SKM-1 treated with dmso at 0.1 percent for 144 hours (cell line): ENCODE data around the gene CPNE5.

Experiments used
- DNase-seq: peaks from one replicate; lab custom pipeline; 2025; ENCODE audit not compliant: unreplicated experiment; lab: John Stamatoyannopoulos, UW

The CPNE5 gene

GRCh38 chr6:36794713-36795065 lies 44.6 kb downstream of the CPNE5 start:
- no peak for DNase-seq

DNA sequence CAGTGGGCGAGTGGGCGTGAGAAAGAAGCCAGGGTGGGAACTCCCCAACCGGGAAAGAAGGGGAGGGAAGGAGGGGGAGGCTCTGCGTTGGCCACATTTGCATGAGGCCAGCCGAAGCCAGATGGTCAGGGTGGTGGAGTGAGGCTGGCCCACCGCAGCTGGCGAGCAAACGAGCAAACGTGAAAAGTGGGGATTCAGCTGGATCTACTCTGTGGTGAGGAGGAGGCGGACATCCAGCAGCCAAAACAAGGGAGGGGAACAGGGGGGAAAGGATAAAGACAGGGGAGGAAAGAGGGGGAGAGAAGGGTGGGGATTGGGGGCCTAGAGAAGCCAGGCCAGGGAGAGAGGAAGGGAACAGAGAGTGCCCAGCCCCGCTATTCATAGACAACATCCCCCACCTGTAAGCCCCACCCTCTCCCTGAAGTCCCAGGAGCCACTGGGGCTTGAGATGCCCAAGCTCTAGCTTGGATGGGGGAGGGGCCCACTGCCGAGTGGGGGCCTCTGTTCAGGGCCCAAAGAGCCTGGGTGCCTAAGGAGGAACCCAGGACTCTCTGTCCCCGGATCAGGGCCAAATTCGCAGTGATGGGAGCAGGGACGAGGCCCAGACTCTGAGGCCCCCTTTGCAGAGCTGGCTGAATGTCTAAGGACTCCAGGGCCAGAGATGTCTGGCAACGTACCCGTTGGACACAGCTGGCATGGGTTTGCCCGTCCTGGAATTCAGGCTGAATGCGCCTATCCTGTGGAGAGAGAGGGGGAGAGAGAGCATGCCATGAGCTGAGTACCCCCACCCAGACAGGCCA lies 45.1 kb downstream of the CPNE5 start:
- DNase-seq, result no peak

- no peak for DNase-seq
Observed at GRCh38 chr6:36793296-36793912, 45.8 kb downstream of the CPNE5 start.

DNA sequence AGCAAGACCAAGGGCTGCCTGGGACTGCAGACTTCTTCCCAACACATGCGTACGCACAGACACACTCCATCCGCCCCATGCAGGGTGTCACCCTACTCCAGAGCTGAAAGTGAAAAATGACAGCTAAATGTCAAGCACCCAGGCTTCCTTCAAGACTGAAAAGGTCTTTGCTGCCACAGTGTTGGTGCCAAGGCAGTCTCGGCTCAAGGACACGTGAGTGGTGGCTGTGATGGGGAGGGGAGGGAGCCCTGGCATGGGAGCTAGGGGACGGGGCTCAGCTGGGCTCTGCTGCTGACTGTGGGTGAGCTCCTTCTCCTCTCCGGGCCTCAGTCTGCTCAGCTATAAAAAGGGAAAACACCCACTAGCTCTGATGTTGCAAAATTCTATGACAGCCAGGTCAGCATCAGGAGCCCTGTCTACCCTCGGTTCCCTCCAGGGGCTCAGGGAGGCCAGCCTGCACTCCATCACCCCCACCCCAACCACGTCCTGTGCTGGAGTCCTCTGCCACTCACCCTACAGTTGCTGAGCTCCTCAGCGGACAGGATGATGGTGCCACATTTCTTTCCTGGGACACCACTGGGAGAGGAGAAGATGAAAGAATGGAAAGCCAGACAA lies 47.6 kb downstream of the CPNE5 start:
- DNase-seq, result no peak

- DNase-seq, result no peak
Observed at GRCh38 chr6:36791085-36791484, 48.2 kb downstream of the CPNE5 start.

GRCh38 chr6:36788768-36789167 lies 50.5 kb downstream of the CPNE5 start:
- DNase-seq, result no peak

DNA sequence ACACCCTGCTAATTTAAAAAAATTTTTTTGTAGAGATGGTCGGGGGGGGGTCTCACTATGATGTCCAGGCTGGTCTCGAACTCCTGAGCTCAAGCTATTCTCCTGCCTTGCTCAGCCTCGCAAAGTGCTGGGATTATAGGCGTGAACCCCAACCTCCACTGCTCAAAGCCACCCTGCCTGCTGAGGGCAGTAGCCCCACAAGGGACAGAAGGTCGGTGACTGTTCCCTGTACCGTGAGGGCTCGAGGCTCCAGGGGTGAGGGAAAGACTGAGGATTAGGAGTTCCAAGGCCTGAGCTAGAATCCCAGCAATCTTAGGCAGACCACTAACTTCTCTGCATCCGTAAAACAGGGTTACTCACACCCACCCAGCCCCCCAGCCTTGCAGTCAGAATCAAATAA lies 51.1 kb downstream of the CPNE5 start:
- no peak for DNase-seq

DNA sequence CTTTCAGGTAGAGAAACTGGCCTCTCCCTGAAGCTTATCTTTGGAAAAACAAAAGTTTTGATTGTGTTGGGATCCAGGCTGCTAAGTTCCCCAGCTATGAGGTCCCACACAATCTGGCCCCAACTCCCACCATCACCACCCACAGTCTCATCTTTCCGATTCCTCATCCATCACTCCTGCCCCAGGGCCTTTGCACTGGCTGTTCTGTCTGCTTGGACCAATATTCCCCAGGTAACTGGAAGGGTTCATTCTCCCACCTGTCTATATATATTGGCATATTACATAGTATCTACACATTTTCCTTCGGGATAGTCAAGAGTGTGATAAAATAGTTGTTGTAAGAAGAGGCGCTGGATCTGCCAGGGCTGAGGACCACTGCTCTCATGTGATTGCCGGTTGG lies 52.0 kb downstream of the CPNE5 start:
- no peak for DNase-seq

DNA sequence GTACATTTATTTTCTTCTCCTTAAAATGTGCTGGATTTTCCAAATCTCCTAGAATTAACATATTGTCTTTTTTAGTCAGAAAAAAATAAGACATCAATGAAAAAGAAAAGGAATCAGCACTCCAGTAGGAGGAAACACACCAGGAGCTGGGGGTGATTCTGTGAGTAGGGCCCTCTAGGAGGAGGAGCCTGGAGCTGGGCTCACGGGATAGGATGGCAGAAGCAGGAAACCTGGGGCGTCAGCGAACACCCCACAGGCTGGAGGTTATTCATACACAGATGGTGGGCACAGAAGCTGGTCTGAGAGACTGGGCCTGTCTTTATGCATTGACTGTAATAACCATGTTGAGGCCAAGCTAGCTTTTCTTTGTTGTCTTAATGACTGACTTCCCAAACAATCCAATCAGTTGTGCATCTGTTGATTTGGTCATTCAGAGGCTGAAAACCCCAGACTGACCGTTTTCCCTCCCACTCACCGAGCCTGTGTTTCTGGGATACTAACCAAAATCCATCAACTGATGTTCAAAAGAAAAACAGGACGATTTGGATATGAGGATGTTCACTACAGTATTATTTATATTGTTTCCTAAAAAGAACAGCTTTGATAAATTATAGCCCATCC lies 53.1 kb downstream of the CPNE5 start:
- DNase-seq, result no peak

DNA sequence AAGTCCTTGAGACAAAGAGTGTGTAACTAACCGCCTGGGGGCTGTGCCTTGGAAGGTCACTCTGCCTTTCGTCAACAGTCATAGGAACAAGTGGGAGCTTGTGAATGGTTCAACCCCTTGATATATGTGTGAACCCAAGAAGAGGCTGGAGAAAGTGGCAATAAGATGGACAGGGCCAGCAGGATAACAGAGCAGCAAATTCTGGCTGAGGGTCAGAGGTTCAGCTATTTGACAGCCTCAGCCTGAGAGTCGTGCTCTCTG lies 54.9 kb downstream of the CPNE5 start:
- DNase-seq, result no peak

DNA sequence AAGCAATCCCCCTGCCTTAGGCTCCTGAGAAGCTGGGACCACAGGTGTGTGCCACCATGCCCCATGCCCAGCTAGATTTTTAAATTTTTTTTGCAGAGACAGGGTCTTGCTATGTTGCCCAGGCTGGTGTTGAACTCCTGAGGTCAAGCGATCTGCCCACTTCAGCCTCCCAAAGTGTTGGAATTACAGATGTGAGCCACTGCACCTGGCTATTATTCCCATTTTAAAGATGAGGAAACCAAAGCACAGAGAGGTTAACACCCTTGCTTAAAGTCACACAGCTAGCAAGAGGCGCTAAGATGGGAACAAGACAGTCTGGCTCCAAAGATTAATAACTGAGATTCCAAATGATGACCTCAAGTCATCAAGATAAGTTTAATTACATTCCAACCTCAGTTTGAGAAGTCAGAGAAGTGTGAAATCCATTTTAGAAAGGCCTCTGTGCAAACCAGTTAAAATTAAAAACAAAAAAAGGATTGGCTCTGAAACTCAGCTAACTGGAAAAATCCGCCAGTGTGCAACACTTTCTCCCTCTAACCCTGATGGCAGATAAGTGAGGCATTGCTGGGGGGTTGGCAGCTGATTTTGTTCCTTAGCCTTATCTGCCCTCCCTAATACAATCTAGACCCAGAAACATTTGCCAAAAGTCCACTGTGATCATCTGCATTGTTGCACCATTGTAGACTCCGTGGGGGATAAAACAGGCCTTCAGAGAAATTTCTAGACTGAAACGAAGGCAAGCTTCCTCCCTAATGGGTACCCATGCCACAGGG lies 55.5 kb downstream of the CPNE5 start:
- no peak for DNase-seq

DNA sequence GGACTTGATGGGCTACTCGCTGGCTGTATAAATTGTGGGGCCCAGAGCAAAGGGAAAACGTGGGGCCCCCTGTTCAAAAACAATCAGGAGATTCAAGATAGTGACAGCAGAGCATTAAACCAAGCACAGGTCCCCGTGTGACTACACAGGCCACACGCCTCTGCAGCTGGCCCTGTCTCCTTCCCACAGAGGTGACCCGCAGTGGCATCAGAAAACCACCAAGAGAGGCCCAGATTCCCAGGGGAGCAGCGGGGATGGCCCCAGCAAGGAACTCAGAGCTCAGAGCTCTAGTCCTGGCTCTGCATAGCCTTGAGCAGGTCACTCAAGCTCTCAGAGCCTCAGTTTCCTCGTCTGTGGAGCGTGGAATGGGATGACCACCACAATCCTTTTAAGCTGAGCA lies 57.6 kb downstream of the CPNE5 start:
- no peak for DNase-seq

DNA sequence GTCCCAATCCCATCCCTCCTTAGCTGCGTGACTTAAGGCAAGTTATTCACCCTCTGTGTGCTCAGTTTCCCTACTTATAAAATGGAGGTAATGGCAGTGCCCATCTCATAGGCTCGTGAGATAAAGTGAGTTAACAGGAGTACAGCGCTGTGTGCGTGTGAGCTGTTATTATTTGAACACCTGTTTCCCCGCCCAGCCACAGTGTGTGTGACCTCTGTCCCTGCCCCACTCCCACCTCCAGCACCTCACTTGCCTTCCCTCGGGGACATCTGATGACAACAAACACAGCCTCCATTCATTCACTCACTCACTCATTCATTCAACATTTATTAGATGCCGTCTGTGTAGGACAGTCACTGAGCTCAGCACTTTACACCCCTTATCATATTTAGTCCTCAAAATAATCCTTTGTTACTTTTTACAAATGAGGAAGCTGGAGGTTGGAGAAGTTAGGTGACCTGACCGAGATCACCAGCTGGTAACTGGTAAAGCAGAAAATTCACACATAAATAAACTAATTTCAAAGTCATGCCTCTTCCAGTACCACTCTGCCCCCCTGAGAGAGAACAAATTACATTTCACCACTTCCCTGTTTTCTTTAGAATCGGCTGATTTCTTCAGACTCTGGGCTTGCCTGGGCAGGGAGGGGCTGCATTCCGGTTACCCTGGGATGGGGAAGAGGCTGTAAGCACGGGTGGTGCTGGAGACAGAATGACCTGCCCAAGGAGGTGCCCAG lies 58.6 kb downstream of the CPNE5 start:
- peak; percentile 77 for DNase-seq

DNA sequence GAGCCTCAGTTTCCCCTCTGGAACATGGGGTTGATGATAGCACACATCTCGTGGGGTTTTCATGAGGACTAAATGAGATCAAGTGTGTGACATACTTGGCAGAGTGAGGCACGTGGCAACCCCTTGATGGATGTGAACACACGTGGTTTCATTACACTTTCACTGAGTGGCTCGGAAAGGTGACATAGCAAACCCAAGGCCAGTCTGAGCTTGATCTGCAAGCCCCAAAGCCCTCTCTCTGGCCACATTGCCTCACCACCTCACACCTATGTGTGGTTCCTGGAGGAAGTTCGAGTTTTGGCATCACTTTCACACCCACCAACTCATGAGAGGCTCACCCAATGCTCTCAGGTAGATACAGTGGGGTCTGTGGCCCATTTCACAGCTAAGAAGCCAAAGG lies 60.0 kb downstream of the CPNE5 start:
- no peak for DNase-seq

- peak; percentile 36 for DNase-seq
Observed at GRCh38 chr6:36777801-36778200, 61.4 kb downstream of the CPNE5 start.

GRCh38 chr6:36776167-36776566 lies 63.1 kb downstream of the CPNE5 start:
- DNase-seq, result no peak

DNA sequence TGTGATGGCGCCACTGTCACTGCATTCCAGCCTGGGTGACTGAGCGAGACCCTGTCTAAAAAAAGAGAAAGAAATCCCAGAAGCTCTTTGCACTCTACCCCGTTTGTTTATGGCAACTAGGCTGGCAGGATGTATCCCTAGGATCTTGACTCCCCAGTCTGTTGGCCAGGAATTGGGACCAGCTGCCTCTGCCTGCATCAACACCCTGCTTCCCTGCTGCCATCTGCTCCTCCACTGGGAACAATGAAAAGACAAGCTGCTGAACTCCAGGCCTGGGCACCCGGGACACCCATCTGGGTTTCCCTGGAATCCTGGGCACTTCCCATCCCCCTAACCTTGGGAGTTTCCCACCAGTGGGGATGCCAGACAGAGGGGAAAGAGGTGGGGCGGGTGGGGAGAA lies 64.9 kb downstream of the CPNE5 start:
- no peak for DNase-seq

DNA sequence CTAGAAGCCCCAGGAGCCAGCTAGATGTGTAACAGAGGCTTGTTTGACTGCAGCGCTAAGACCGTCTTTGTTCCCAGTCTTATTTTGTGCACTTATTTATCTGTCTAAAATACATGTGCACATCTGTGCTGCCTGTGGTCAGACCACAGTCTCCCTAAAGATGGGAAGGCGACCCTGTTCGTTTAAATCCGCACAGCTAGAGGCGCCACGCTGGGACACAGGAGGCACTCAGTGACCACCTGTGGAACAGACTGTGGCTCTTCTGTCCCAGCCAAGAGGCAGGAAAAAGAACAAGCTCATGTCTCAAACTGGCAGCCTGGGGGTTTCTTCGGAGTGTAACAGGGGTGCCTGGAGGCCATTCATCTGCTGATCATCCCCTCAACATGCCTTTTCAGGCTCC lies 66.8 kb downstream of the CPNE5 start:
- DNase-seq, result no peak

DNA sequence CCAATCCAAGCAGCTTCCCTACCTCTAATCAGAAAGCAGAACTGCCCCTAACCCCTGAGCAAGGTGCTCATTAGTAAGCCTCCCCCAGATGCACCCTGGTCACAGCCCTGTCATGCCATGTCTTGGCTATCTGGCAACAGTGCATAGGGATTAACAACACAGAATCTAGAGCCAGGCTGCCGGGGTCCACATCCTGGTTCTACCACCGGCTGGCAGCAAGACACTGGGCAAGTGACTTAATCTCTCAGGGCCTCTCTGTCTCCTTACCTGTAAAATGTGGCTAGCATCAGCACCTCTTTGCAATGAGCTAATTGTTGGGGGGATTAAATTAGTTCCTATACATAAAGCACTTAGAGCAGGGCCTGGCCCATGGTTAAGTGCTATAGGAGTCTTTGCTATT lies 68.1 kb downstream of the CPNE5 start:
- DNase-seq, result no peak

DNA sequence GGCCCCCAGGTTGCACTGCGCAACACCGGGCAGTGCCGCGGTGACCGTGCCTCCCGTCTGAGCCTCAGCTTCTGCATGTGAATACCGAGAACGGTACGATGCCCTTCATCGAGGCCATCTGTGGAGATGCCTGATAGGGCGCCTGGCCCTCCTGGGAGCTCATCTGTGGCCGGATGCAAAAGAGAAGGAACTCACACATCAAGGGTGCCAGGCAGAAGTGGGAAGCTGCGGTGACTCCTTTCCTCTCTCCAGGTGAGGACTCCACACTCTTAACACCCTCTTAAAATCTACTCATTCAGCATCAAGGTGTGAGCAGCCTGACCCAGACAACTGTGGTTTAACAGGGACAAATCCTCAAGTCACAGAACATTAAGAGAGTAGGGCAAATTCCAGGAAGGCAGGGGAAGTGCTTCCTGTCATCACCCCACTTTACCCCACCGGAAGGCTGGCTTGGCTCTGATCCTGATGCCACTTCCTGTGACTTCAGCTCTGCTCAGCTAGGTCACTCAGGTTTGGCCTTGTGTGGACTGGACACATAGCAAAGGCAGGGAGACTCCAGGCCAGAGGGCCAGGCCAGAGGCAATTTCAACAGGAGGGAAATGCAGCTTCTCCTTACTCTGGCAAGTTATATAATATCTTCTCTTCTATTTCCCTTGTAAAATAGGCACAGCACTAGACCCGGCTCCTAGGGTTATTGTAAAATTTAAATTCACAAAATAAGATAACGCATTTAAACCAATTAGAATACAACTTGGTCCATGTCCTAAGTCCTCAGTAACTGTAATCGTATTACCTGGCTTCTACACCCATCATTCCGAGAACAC lies 69.4 kb downstream of the CPNE5 start:
- peak; percentile 70 for DNase-seq
